Chondrocyte (in vitro differentiated cells): ENCODE measurements around the gene KRTAP12-1. TPM values are rescaled to one million over a fixed set of nuclear protein-coding genes. Genes with fewer than 3 reads are reported as not detected.

Source experiments
- DNase-seq: peaks from one replicate; pipeline ENCODE4 v3.0.0; 2021; ENCODE audit warnings: mixed read lengths, low spot score
- H3K27ac Mint-ChIP-seq: one replicate; pipeline ENCODE4 v1.8.0; 2021; ENCODE audit warnings: mild to moderate bottlenecking, moderate library complexity, mixed read lengths; ENCODE audit not compliant: unreplicated experiment
- H3K27me3 Mint-ChIP-seq: 2 replicates; pipeline ENCODE4 v1.8.0; 2021; ENCODE audit warnings: low read depth, mixed read lengths
- H3K36me3 Mint-ChIP-seq: 2 replicates; pipeline ENCODE4 v1.8.0; 2021; ENCODE audit warnings: low read depth, mixed read lengths
- H3K4me1 Mint-ChIP-seq: 2 replicates; pipeline ENCODE4 v1.8.0; 2021; ENCODE audit warnings: low read depth, mild to moderate bottlenecking, mixed read lengths
- H3K4me3 Mint-ChIP-seq: one replicate; pipeline ENCODE4 v1.8.0; 2021; ENCODE audit warnings: mild to moderate bottlenecking, moderate library complexity, mixed read lengths; ENCODE audit not compliant: unreplicated experiment
- H3K9me3 Mint-ChIP-seq: 2 replicates; pipeline ENCODE4 v1.8.0; 2021; ENCODE audit warnings: low read depth, mixed read lengths
- total RNA-seq: library from RNA; stranded (reverse); gene quantifications from 3 replicates; pipeline ENCODE4 v1.2.1, GENCODE V29; 2021
- TF ChIP-seq, protein P1 (sequence below): fragments of 200-600 bp; sonication (generic); IDR thresholded peaks from 2 replicates; pipeline ENCODE4 v1.5.0; 2021; ENCODE audit warnings: antibody characterized with exemption, mild to moderate bottlenecking, moderate library complexity

KRTAP12-1 gene
- total RNA-seq, 1 donor from 2014 or later, result not detected

DNA sequence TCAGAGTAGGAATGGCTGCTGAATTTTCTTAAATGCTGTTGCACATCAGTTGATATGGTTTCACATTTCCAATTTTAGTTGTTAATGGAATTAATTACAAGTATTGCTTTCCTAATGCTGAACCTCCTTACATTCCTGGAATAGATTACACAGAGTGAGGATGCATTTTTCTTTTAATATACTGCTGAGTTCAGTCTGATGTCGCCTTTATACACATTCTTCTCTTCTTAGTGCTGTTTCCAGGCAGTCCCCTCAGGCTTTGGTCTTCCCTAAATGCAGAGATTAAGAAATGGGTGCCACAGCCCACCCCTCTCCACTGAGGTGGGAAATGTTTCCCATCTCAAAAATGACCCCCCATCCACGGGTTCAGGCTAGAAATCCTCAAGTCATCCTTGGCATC lies 36.1 kb upstream of the KRTAP12-1 start:
- no peak for DNase-seq
- Mint-ChIP-seq H3K27me3 (peaks cover 38% of the 10 kb centered on the region), H3K36me3 (peaks cover under 1% of the 10 kb centered on the region), H3K9me3 (no peaks in the 10 kb centered on the region), H3K4me3 (no peak overlapping the region), H3K27ac (peak overlapping the region; percentile 78), H3K4me1 (peaks cover 28% of the 10 kb centered on the region)
- TF ChIP-seq, protein P1, sequence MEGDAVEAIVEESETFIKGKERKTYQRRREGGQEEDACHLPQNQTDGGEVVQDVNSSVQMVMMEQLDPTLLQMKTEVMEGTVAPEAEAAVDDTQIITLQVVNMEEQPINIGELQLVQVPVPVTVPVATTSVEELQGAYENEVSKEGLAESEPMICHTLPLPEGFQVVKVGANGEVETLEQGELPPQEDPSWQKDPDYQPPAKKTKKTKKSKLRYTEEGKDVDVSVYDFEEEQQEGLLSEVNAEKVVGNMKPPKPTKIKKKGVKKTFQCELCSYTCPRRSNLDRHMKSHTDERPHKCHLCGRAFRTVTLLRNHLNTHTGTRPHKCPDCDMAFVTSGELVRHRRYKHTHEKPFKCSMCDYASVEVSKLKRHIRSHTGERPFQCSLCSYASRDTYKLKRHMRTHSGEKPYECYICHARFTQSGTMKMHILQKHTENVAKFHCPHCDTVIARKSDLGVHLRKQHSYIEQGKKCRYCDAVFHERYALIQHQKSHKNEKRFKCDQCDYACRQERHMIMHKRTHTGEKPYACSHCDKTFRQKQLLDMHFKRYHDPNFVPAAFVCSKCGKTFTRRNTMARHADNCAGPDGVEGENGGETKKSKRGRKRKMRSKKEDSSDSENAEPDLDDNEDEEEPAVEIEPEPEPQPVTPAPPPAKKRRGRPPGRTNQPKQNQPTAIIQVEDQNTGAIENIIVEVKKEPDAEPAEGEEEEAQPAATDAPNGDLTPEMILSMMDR, result no peak

DNA sequence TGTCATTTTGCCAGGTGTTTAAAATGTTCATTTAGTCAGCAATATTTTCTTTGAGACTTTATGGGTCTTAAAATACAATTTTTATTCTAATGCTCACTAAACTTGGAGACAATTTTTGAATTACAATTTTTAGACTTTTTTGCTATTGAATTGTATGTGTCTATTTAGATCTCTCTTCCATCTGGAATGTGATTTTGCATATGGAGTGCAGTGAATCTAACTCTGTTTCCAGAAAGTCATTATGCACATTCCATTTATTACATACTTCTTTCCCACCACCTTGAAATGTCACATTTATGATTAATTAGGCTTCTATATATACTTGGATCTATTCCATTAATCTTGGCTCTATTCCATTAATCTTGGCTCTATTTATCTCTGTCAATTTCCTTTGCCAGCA lies 35.0 kb upstream of the KRTAP12-1 start:
- peaks cover 37% of the 10 kb centered on the region for H3K27me3 Mint-ChIP-seq
- H3K27ac Mint-ChIP-seq, result no peak overlapping the region
- H3K36me3 Mint-ChIP-seq, result no peaks in the 10 kb centered on the region
- TF ChIP-seq, protein P1, result no peak
- DNase-seq, result no peak
- H3K4me1 Mint-ChIP-seq, result peaks cover 25% of the 10 kb centered on the region
- H3K9me3 Mint-ChIP-seq, result no peaks in the 10 kb centered on the region
- no peak overlapping the region for H3K4me3 Mint-ChIP-seq

DNA sequence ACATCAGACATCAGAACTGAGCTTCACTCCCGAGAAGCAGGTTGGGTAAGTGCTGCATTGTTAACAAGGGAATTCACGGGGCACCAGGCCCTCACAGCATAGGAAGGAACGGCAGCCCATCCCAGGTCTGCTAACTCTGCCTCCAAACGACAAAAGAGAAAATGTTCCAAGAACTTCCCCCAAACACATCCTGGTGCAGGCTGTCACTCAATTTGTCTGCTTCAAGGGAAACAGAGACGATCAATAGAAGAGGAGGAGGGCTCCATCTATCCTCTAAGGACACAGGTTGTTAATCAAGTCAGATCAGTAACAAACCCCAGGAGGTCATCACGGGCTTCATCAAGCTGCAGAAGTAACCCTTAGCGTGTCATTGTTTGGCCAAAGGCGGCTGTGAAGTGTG lies 32.9 kb upstream of the KRTAP12-1 start:
- no peaks in the 10 kb centered on the region for H3K36me3 Mint-ChIP-seq
- H3K4me1 Mint-ChIP-seq, result peaks cover 35% of the 10 kb centered on the region
- no peak for DNase-seq
- H3K4me3 Mint-ChIP-seq, result no peak overlapping the region
- H3K27ac Mint-ChIP-seq, result no peak overlapping the region
- TF ChIP-seq, protein P1, result no peak
- H3K9me3 Mint-ChIP-seq, result no peaks in the 10 kb centered on the region
- H3K27me3 Mint-ChIP-seq, result peaks cover 44% of the 10 kb centered on the region

DNA sequence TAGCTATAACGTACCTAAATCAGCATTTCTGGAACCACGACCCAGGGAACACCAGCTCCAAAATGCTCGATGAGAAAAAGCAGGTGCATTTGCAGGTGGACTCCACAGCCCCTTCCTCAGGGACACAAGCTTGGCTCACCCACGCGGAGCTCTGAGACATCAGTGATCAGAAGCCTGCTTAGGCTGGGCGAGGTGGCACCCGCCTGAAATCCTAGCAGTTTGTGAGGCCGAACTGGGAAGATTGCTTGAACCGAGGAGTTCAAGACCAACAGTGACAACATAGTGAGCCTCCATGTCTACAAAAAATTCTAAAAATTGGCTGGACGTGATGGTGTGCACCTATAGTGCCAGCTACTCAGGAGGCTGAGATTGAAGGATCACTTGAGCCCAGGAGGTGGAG lies 31.9 kb upstream of the KRTAP12-1 start:
- H3K27ac Mint-ChIP-seq, result no peak overlapping the region
- H3K27me3 Mint-ChIP-seq, result peaks cover 49% of the 10 kb centered on the region
- no peak overlapping the region for H3K4me3 Mint-ChIP-seq
- DNase-seq, result no peak
- no peaks in the 10 kb centered on the region for H3K36me3 Mint-ChIP-seq
- peaks cover 42% of the 10 kb centered on the region for H3K4me1 Mint-ChIP-seq
- H3K9me3 Mint-ChIP-seq, result no peaks in the 10 kb centered on the region
- TF ChIP-seq, protein P1, result no peak

DNA sequence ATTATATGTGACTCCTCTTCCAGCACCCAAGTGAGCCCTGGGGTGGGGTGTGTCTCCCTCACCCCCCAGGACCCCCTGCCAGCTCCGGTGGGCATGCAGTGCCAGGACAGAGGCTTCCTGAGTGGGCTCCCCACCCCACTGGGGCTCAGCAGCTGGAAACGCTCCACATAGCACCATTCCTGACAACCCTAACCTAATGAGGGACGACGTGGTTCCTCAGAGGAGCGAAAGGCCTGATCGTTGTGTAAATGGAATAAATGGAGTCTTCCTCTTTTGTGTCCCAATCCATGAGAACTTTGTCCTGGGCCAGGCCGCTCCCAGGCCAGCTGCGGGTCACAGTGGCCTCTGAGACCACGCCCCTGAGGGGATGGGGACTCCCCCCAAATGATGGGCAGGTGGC lies 31.2 kb upstream of the KRTAP12-1 start:
- Mint-ChIP-seq H3K4me1 (peaks cover 35% of the 10 kb centered on the region), H3K27ac (no peak overlapping the region), H3K27me3 (peaks cover 51% of the 10 kb centered on the region), H3K36me3 (no peaks in the 10 kb centered on the region), H3K9me3 (no peaks in the 10 kb centered on the region), H3K4me3 (no peak overlapping the region)
- DNase-seq, result peak; percentile 58
- TF ChIP-seq, protein P1, result no peak
